Fibroblast of the conjunctiva (primary cell): ENCODE results near the gene AFAP1.

Experiments used
- DNase-seq: peaks from one replicate; pipeline ENCODE4 v3.0.0-alpha.2; 2010; ENCODE audit warnings: low read depth

Gene AFAP1

DNA sequence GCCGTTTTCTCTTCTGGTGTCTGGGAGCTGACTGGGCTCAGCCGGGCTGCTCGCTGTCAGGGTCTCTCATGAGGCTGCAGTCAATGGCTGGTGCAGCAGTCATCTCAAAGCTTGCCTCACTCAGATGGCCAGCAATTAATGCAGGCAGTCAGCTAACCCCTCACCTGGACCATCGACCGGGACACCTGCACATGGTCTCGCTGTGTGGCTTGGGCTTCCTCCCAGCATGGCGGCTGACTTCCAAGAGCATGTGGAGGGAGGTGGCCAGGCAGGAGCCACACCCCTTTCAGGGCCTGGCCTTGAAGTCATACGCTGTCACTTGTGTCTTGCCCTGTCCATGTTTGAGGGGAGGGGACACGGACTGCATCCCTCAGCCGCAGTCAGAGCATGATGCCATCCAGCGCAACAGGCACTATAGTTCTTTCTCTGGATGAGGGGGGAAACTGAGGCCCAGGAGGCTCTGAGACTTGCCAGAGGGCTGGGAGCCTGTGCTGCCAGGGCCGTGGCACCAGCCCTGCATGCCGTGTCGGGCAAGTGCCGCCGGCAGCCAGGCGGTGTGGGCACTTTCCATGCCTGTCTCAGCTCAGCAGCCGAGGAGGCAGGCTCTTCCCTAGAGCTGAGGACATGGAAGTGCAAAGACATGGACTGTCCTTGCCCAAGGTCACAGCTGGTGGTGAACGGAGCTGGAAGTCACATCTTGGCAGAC lies 201.8 kb downstream of the AFAP1 start:
- no peak for DNase-seq

DNA sequence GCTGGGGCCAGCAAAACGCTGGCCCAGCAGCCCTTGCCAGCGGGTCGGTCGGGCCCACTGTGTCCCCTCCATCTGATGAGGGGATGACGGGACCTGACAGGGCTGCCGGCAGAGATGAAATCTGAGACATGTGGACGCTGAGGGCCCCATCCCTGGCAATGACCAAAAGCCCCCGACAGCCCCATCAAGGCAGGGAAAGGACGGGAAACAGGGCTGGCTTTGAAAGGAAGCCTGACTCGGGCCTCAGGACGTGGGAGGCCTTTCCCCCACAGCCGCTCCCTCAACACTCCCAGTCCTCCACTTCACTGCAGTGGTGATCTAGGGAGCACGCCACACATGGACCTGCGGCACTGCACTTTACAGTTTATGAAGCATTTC lies 202.4 kb downstream of the AFAP1 start:
- DNase-seq: no peak

DNA sequence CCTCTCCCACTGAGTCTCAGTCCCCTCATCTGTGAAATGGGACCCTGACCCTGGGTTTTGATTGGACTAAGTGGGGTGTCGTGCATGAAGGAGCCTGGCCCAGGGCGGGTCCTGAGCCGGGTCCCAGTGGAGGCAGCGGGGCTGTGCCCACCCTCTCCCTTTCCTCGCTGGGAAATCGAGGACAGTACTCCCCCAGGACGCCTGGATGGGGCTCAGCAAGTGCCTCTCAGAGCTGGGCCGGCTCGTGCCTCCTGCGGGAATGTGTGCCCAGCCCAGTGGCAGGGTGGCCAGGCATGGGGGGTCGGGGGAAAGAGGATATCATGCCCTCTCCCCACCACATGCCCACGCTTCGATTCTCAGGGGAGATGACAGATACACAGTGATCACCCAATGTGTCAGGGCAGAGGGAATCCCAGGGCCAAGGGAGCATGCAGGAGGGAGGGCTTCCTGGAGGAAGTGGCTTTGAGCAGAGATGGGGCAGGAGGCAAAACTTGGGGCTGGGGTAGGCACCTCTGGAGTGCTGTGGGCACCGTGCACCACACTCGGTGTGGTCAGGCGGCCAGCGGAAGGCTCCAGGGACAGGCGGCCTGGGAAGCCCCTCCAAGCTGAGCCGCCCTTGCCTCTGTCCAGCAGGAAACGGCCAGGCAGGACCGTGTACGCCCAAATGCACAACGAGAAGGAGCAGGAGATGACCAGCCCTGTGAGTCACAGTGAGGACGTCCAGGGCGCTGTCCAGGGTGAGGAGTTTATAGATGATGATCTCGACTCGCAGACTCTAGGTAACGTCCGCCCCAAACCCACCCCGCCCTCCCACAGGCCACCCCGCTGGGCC lies 203.0 kb downstream of the AFAP1 start:
- no peak for DNase-seq

DNA sequence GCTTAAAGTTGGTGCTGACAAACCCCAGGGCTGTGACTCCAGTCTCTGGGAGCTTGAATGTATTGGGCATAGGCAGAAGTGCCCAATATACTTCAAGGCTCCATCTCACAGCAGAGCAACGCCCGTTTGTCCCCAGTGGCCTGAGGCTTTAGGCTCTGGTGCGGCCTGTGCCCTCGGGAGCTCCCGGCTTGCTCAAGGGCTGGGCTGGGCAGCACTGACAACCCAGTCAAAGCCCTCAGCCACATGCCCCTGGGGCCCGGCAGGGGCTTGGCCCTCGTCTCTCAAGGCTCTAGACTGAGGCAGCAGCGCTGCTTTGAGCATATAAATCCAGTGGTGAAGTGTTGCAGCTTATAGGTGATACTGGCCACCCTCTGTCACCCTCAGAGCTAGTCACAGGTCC lies 203.7 kb downstream of the AFAP1 start:
- DNase-seq: no peak

DNA sequence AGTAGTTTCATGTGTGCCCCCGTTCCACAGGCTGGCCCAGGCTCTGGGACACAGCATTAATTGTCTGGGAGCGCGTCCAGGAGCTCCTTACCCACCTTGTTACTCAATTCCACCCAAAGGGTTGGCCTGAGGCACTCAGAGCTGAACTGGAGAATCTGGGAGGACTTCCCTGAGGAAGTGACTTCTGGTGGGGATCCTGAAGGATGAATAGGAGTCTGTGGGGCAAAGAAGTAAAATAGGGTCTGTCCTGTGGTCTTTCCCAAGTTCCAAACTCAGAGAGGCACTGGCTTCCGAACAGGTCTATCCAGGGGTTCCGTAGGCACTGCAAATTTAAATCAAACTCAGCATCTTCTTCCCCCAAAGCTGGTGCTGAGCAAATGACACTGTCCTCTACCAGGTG lies 204.3 kb downstream of the AFAP1 start:
- no peak for DNase-seq

DNA sequence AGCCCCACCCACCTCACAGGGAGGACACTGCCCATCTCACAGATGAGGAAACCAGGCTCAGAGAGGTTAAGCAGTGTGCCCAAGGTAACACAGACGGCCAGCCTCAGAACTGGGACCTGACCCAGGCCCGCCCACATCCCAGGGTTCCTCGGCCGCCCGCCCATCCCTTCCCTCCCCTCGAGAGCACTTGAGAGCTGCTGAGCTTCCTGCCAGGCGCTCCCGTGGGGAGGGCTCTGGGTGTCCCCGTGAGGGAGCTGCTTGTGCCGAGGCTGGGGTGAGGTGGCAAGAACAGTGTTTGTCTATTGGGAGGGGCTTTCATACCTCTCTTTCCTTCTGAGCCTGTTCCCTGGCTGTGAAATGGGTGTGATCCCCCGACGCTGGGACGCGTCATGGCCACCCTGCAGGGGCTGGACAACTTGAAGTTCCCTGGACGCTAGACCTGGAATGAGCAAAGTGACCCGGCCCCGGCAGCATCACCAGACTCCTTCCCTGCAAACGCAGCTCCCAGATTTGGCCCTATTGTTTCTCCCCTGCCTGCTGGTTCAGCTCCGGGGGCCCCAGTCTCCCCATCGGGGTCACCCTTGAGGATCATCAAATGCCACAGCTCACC lies 204.9 kb downstream of the AFAP1 start:
- DNase-seq: no peak

DNA sequence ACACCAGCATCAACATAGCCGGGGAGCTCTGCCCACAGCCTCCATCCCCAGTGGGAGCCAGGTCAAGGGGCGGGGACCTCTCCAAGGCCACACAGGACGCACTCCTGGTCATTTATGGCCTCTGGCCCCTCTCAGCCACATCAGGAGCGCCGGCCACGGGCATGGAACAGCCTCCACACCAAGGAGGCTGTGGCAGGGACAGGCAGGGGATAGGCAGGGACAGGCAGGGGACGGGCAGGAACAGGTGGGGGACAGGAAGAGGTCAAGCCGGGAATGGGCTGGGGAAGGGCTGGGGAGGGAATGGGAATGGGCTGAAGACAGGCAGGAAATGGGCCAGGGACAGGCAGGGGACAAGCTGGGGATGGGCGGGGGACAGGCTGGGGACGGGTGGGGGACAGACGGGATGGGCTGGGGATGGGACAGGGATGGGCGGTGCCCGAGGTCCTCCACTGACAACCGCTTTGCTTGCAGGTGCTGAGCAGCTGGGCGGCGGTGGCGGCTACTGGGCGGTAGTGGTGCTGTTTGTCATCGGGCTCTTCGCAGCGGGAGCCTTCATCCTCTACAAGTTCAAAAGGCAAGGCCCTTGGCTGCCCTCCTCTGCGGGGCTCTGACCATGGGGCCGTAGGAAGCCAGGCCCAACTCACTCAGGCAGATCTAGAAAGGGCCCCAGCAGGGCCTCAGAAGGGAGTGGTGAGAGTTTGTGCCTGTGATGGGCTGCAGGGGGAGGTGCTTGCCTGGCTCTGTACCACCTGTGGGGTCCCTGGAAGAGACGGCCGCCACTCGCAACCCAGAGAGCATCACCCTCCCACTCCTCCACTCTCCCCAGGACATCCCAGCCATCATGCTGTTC lies 205.6 kb downstream of the AFAP1 start:
- no peak for DNase-seq

DNA sequence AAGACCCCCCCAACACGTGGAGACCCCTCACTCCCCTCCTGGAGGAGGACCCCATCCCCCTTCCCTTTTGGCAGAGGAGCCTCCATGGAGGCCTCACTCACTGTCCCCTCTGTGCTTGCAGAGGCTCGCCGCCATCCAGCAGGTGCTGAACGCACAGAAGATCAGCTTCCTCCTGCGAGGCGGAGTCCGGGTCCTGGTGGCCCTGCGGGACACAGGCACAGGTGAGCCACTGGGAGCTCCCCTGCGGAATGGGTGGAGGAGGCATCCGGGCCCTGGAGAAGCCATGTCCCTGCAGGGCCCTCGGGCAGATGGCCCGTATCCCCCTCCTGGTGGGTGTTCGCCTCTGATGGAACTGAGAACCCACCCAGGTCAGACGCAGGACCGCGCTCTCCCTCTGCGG lies 206.5 kb downstream of the AFAP1 start:
- DNase-seq: no peak

DNA sequence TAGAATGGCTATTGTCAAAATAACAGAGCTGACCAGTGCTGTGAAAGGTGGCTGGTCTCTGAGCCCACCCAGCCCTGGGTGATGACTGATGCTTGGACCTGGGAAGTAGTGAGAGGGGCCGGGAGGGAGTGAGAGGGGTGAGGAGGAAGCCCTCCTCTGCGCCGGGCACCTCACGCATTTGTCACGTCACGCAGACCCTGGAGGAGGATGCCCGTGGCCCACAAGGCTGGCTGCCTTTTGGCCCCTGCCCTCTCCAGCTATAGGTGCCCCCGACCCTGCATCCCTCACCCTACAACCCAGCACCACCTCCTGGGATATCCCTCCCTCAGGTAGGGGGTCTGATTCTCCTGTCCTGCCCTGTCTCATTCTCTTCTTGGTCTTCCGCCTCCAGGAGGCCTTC lies 207.4 kb downstream of the AFAP1 start:
- no peak for DNase-seq

DNA sequence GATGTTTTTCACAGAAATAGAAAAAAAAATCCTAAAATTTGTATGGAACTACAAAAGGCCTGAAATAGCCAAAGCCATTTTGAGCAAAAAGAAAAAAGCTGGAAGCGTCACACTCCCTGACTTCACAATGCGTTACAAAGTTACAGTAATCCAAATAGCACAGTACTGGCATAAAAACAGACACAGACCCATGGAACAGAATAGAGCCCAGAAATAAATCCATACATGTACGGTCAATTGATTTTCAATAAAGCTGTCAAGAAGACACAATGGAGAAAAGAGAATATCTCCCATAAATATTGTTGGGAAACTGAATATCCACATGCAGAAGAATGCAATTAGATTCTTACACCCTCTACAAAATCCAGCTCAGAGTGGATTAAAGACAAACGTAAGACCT lies 208.2 kb downstream of the AFAP1 start:
- DNase-seq: no peak

DNA sequence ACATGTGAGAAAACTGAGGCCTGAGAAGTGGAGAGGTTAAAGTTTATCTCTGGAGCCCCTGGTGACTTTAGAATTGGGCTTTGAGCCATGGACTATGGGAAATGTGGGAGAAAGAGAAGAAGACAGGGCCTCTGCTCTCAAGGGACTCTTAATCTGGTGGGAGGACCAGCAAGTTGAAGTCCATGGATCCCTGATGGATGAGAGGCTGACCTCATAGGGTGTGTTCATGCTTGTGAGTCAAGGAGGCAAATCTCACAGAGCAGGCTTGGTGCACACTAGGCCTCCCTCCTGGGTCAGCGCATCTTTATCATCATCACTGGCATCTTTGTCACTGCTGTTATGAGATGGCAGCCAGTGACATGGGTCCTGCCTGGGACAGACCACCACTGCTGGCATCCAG lies 211.9 kb downstream of the AFAP1 start:
- no peak for DNase-seq

DNA sequence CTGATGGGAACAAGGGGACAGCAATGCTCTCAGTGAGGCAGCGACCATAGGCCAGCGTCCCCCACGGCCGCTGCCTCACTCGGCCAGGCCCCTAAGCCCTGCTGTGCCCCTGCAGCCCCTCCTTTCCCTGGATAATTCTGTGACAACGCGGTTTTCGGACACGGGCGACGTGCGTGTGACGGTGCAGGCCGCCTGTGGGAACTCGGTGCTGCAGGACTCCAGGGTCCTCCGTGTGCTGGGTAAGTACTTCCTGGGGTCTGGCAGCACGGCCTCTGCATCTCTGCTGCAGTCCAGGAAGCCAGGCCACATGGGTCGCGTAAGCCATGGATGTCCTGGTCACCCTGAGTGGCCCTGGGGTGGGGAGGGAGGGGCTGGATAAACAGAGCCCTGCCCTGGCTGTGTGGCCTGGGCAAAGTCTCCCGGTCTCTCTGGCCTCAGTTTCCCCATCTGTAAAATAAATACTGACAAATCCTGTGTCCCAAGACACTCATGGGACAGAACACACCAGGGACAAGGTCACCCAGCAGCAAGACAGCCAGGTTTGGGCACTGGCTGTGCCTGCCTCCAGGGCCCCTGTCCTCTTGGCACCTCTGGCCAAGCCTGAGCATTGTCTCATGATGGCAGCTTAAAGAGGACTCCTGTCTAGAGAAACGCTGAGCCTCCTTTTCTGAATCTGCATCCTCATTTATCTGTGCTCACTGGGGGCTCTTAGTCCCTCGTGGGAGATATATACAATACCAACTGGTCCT lies 212.8 kb downstream of the AFAP1 start:
- no peak for DNase-seq

DNA sequence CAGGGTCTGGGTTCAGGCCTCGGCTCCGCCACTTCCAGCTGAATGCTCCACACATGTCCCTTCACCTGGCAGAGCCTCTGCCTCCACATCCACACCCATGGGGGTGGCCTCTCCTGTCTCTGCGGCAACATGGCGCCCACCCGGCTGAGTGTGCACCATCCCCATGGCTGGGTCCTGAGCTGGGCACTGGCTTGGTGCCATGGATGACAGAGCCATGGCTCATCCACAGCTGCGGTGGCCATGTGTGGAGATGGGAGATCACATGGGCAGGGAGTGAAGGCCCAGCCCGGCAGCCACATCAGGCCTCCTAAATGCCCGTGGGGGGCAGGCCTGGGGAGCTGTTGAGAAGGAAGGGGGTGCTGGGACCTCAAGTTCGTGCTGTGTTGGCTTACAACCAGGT lies 213.7 kb downstream of the AFAP1 start:
- DNase-seq: no peak

DNA sequence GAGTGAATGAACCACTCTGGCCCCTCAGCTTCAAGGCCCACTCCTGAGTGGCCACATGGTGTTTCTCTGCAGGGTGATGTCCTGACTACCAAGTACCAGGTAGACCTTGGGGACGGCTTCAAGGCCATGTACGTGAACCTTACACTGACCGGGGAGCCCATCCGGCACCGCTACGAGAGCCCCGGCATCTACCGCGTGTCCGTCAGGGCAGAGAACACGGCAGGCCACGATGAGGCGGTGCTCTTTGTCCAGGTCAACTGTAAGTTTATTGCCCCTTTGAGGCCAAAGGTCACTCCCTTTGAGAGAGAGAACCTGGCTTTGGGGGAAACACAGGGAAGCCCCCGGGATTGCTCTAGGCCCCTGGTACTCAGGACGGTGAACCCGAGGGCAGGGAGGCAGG lies 216.0 kb downstream of the AFAP1 start:
- DNase-seq: no peak

DNA sequence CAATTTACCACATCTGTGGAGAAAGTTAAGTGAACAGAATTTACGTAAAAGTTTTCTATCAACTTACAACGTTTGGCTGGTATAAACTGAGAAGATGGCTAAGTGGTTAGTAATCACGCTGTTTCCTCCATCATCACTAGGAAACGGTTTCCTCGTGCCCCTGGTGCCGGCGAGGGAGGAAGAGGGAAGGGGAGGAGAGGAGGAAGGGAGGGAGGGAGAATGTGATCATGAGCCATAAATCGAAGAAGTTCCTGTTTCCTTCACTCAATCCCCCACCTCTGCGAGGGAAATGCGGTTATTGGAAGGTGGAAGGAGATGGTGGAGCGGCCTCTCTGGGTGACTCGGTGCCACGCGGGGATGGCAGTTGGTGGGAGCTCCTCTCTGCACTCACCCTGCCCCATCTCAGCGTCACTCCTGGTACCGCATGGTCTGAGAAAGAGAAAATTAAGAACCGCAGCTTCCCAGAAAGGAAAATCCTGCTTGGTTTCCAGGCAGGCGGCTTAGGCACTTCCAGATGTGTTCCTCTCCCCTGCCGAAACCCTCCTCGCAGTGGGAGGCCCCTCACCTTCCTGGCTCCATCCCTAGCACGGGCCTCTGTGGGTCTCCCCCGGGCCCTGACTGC lies 216.8 kb downstream of the AFAP1 start:
- no peak for DNase-seq

DNA sequence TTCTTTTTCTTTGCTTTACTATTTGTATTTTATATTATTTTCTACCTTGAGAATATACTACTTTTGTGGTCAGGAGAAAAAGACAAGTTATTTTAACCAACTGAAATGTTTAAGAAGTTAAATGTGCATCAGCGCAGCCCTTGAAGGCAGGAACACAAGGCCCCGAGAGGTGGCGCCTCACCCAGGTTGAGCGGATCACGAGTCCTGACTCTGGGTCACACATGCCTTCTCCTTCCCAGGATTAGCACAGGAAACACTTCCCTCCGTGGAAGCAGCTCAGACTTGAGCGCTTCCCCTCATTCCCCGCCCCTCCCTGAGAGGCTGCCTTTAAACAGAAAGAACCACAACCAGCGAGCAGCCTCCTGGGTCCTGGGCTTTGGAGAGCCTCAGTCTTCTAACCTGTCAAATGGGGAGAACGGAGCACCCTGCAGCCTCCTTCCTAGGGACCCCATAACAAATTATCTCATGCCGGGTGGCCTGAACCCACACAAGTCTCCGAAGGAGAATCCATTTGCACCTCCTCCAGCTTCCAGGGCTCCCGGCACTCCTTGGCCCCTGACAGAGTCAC lies 217.6 kb downstream of the AFAP1 start:
- no peak for DNase-seq

DNA sequence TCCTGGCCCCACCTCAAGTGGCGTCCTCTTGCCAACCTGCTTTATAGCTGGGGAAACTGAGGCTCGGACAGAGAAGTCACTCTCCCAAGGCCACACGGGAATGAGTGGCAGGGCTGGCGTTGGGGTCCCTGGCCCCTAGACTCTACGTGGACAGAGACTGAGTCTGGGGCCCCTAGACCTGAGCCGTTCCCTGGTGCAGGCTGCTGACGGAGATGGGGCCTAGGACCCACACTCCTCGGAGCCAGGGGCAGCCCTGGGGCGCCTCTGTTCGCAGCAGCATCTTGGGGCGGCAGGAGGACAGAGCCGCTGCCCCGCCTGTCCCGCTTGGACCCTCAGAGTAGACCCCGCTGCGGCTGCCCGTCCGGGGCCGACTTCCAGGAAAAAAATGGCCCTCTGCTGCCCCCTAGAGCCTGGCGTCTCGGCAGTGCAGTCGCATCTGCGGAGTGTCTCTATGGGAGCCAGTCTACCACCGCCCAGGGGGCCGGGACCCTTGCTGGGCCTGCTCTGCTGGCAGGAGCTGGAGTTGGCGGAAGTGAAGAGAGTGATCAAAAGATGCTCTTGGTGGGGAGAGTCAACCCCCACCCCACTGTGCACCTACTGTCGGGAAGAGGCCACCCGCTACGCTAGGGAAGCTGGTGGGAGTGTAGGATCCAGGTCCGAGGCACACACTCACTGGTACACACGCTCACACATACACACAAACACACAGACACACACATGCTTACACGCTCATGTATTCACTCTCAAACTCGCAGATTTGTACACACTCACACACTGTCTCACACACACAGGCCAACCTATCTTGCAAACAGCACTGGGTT lies 220.1 kb downstream of the AFAP1 start:
- DNase-seq: no peak

DNA sequence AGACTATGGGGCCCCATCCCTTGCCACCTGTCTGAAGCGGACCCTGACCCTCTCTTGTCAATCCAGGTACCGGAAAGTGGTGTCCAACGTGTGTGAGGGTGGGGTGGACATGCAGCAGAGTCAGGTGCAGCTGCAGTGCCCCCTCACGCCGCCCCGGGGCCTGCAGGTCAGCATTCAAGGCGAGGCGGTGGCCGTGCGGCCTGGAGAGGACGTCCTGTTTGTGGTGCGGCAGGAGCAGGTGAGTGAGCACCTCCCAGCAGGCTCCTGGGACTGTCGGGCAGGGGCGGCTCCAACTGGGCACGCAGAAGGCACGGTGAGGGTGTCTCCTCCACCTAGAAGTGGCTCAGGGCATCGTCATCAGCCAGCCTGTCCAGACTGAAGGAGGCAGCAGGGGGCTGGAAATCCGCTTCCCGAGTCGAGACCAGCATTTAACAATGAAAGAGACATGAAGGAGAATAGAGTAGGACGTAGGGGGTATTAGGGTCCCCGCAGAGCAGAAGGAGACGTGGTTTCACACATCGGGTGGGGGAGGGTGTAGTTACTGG lies 221.6 kb downstream of the AFAP1 start:
- DNase-seq: no peak

DNA sequence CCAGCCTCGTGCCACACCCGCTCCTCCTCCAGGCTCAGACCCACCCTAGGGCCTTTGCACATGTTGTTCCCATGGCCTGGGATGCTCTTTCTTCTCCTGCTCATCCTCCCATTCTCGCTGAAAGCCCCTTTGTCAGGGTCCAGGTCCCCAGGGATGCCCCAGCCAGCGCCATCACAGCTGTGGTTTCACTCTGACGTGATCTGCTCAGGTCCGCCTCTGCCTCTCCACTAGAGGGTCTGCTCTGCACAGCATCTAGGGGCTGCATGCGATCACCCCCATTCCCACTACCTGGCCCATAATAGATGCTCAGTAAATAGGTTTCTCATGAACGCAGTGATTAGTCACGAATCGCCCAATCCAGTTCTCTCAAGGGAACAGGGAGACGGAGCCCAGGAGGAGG lies 222.5 kb downstream of the AFAP1 start:
- no peak for DNase-seq
